ENCODE data around the gene PPP1R7. TPM values are rescaled to one million over a fixed set of nuclear protein-coding genes. Genes with fewer than 3 reads are reported as not detected.

Gene PPP1R7
- total and polyA plus RNA-seq, 2 of the 4 experiments (the other 2 are of a cell fraction) = 60.8 to 70.0 TPM

DNA sequence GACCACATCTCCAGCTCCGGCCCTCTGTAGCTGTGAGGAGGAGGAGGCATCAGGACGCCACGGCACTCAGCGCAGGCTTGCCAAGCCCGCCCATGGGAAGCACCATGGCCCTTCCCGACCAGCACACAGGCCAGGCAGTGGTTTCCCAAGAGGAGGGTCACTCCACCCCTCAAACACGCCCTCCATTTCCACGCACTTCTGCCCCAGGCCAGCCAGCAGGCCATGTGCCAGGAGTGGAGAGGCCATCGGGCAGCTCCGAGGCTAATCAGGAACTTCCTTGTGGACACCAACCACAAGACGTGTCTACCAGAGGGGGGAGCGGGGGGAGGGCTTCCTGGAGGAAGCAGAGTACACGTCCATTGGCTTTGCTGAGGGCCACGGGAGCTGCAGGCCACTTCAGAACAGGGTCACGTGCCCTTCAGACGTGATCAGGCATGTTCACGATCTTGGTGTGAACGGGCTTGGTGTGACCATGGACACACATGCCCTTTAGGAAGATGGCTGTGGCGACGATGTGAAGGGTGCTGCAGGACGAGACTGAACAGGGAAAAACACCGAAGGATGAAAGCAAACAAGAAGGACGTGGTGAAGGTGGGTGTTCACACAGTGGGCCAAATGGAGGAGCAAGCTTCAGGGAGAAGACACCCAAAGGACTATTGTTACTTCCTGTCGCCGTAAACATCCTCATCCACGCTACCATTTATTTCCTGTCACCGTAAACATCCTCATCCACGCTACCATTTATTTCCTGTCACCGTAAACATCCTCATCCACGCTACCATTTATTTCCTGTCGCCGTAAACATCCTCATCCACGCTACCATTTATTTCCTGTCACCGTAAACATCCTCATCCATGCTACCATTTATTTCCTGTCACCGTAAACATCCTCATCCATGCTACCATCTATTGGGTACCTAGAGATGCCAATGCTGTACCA lies 41.7 kb upstream of the PPP1R7 start:
- Histone ChIP-seq H4K91ac (ENCODE audit: insufficient read depth, low read depth, low read length) (no peak overlapping the region), H2BK15ac (ENCODE audit: low read depth, low read length) (no peak overlapping the region), H4K20me1 (ENCODE audit: insufficient read depth, low read length) (no peaks in the 10 kb centered on the region), H2BK5ac (ENCODE audit: low read depth, low read length, poor library complexity, severe bottlenecking) (no peak overlapping the region), H3K79me1 (ENCODE audit: low read depth in 1 of 2, low read length in 2 of 2) (no peaks in the 10 kb centered on the region), H3K4me3 (ENCODE audit: insufficient read depth, low read depth, low read length) (no peak overlapping the region), H3K36me3 (ENCODE audit: control insufficient read depth, insufficient read depth, low read length) (0 out of 2 replicates have a peak, but pooled peaks cover 2% of the 10 kb centered on the region), H4K5ac (ENCODE audit: low read depth, low read length) (no peak overlapping the region), H3K9me3 (ENCODE audit: control insufficient read depth, insufficient read depth, low read length) (no peaks in the 10 kb centered on the region), H2AK5ac (ENCODE audit: low read depth, low read length) (no peak overlapping the region), H2BK120ac (ENCODE audit: low read depth, low read length) (no peak overlapping the region), H2BK20ac (ENCODE audit: low read depth, low read length) (no peak overlapping the region), H3K14ac (replicated peaks; ENCODE audit: low read depth, low read length) (no peak overlapping the region), H4K8ac (ENCODE audit: low read depth in 2 of 2, low read length in 2 of 2) (no peak overlapping the region), H2AK9ac (replicated peaks; ENCODE audit: low read depth, low read length, poor library complexity) (no peak overlapping the region), H3K27me3 (ENCODE audit: control insufficient read depth, insufficient read depth, low read length) (no peaks in the 10 kb centered on the region), H3K18ac (ENCODE audit: low read depth, low read length) (no peak overlapping the region), H3K23ac (ENCODE audit: low read depth, low read length) (no peak overlapping the region), H2AFZ (replicated peaks; ENCODE audit: low read length, poor library complexity) (peak overlapping the region; percentile 51), H3K4me2 (ENCODE audit: low read depth, low read length) (no peak overlapping the region), H3K9ac (ENCODE audit: low read depth, low read length) (no peak overlapping the region), H3K4me1 (ENCODE audit: control insufficient read depth, insufficient read depth, low read length) (no peaks in the 10 kb centered on the region), H3K9me1 (ENCODE audit: insufficient read depth, low read length) (peaks cover 4% of the 10 kb centered on the region; the same call in 1 of the 2 replicates), H3K27ac (ENCODE audit: insufficient read depth, low read length) (no peak overlapping the region), H3K4ac (ENCODE audit: low read depth, low read length) (no peak overlapping the region), H3K56ac (ENCODE audit: extremely low read depth, insufficient read depth, low read length) (no peak overlapping the region)
- in situ Hi-C loops (cut with MboI; ENCODE audit: low sequenced_read_pairs) = no loop called here
- WGBS, 2 experiments (ENCODE audit: extremely low coverage in 2 of 2, insufficient read length in 1 of 2) = 95% methylated on average over 9 of the region's 35 CpGs; no CpG with 5 or more reads in 1 of the 2 experiments
- ChIA-PET CTCF (no interaction called here), POLR2A (ENCODE audit: unreplicated experiment) (no interaction called here)
- intact Hi-C loops (cut with micrococcal nuclease) = no loop called here
- ATAC-seq (ENCODE audit: low read depth) = no peak
- TF ChIP-seq POLR2A (IDR thresholded peaks at IDR 0.05; ENCODE audit: low read depth, low read length) = no peak
- no peak for TF ChIP-seq CHD1 (IDR thresholded peaks at IDR 0.05; ENCODE audit: low read depth, low read length)
- no peak for TF ChIP-seq RAD21 (IDR thresholded peaks at IDR 0.05; ENCODE audit: low read length)
- TF ChIP-seq SMC3 (IDR thresholded peaks at IDR 0.05; ENCODE audit: low read depth, low read length) = no peak
- TF ChIP-seq MAFK (IDR thresholded peaks at IDR 0.05; ENCODE audit: low read depth, low read length) = no peak
- TF ChIP-seq RFX5 (IDR thresholded peaks at IDR 0.05; ENCODE audit: low read depth, low read length) = no peak
- no peak for TF ChIP-seq BHLHE40 (IDR thresholded peaks at IDR 0.05; ENCODE audit: low read depth, low read length)
- TF ChIP-seq NFE2L2 (IDR thresholded peaks at IDR 0.05; ENCODE audit: low read depth, low read length) = no peak
- TF ChIP-seq RCOR1 (IDR thresholded peaks at IDR 0.05; ENCODE audit: insufficient replicate concordance, low read length) = no peak
- no peak for TF ChIP-seq ELK1 (IDR thresholded peaks at IDR 0.05; ENCODE audit: borderline replicate concordance, low read depth, low read length)
- TF ChIP-seq, protein P1, sequence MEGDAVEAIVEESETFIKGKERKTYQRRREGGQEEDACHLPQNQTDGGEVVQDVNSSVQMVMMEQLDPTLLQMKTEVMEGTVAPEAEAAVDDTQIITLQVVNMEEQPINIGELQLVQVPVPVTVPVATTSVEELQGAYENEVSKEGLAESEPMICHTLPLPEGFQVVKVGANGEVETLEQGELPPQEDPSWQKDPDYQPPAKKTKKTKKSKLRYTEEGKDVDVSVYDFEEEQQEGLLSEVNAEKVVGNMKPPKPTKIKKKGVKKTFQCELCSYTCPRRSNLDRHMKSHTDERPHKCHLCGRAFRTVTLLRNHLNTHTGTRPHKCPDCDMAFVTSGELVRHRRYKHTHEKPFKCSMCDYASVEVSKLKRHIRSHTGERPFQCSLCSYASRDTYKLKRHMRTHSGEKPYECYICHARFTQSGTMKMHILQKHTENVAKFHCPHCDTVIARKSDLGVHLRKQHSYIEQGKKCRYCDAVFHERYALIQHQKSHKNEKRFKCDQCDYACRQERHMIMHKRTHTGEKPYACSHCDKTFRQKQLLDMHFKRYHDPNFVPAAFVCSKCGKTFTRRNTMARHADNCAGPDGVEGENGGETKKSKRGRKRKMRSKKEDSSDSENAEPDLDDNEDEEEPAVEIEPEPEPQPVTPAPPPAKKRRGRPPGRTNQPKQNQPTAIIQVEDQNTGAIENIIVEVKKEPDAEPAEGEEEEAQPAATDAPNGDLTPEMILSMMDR (conservative IDR thresholded peaks at IDR 0.05; ENCODE audit: low read depth, low read length) = no peak
- dilution Hi-C loops (cut with HindIII; ENCODE audit: low sequenced_read_pairs, unreplicated experiment) = no loop called here
- BruUV-seq (replicated peaks) = no TSS peak
- DNase-seq = no peak

All from IMR-90 (cell line).